ENCODE data around the gene NUCB2.

GRCh38 chr11:17369094-17369493 lies 92.6 kb downstream of the NUCB2 start:
- TF ChIP-seq CTCF (IDR thresholded peaks at IDR 0.05) = no peak
- no peak for TF ChIP-seq POLR2A (IDR thresholded peaks at IDR 0.05)
- no peak for TF ChIP-seq EP300 (IDR thresholded peaks at IDR 0.05)
